ENCODE results near the gene FAIM2.

DNA sequence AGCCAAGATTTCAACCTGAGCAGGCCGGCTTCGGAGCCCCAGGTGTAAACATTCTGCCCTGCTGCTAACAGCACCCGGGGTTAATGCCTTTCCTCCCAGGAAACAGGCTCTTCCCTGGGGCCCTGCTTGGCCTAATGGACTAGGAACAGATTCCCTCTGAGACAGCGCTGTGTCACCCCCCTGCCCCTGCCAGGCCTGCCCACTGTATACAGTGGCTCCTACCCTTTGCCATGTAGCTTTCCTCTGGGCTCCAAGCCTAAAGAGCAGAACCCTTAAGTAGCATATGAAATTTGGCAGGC, 32.5 kb downstream of the FAIM2 start:
- TF ChIP-seq, protein P1, sequence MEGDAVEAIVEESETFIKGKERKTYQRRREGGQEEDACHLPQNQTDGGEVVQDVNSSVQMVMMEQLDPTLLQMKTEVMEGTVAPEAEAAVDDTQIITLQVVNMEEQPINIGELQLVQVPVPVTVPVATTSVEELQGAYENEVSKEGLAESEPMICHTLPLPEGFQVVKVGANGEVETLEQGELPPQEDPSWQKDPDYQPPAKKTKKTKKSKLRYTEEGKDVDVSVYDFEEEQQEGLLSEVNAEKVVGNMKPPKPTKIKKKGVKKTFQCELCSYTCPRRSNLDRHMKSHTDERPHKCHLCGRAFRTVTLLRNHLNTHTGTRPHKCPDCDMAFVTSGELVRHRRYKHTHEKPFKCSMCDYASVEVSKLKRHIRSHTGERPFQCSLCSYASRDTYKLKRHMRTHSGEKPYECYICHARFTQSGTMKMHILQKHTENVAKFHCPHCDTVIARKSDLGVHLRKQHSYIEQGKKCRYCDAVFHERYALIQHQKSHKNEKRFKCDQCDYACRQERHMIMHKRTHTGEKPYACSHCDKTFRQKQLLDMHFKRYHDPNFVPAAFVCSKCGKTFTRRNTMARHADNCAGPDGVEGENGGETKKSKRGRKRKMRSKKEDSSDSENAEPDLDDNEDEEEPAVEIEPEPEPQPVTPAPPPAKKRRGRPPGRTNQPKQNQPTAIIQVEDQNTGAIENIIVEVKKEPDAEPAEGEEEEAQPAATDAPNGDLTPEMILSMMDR (IDR thresholded peaks at IDR 0.05; ENCODE audit: low read depth, low read length), result no peak
- no peak for TF ChIP-seq EZH2phosphoT487 (IDR thresholded peaks at IDR 0.05; ENCODE audit: low read depth)

All from OCI-LY3 (cell line).